Activated naive CD4-positive, alpha-beta T cell treated with anti-CD3 and anti-CD28 coated beads for 36 hours (primary cell): ENCODE data around the gene SGK1. TPM values are rescaled to one million over a fixed set of nuclear protein-coding genes. Genes with fewer than 3 reads are reported as not detected.
"Not testable (repeated sequence)": the region's sequence is repeated elsewhere in the genome, so short reads cannot be mapped to it uniquely, and the experiment has no call there.

Source experiments
- CTCF ChIA-PET: fragments of 350-600 bp; sonication (Branson Sonifier 250); formaldehyde crosslinking; loops from one replicate; lab custom pipeline; 2021; ENCODE audit warnings: antibody characterized with exemption; lab: Charles Lee
- DNase-seq: peaks from one replicate; pipeline ENCODE4 v3.0.0-alpha.2; 2020
- H3K27ac Mint-ChIP-seq: one replicate; pipeline ENCODE4 v1.8.0; 2021; ENCODE audit warnings: mild to moderate bottlenecking, mixed read lengths
- H3K27me3 Mint-ChIP-seq: one replicate; pipeline ENCODE4 v1.8.0; 2021; ENCODE audit warnings: low read depth, mixed read lengths
- H3K36me3 Mint-ChIP-seq: one replicate; pipeline ENCODE4 v1.8.0; 2021; ENCODE audit warnings: low read depth, mixed read lengths
- H3K4me1 Mint-ChIP-seq: one replicate; pipeline ENCODE4 v1.8.0; 2021; ENCODE audit warnings: low read depth, mixed read lengths
- H3K4me3 Mint-ChIP-seq: one replicate; pipeline ENCODE4 v1.8.0; 2021; ENCODE audit warnings: mild to moderate bottlenecking, moderate library complexity, mixed read lengths
- H3K9me3 Mint-ChIP-seq: one replicate; pipeline ENCODE4 v1.8.0; 2021; ENCODE audit warnings: mixed read lengths
- intact Hi-C: fragments of 100-400 bp; cut with micrococcal nuclease; formaldehyde crosslinking; loops from one replicate; pipeline ENCODE4 v1.15.1; 2023
- total RNA-seq, 2 experiments: library from RNA; stranded (reverse); gene quantifications; one replicate each; pipeline ENCODE4 v1.2.3, GENCODE V29; 2021

SGK1 gene
- total RNA-seq, 2 experiments from 2014 or later: 202 to 208 TPM

- no peak overlapping the region for H3K4me3 Mint-ChIP-seq
- H3K36me3 Mint-ChIP-seq: no peaks in the 10 kb centered on the region
- no peaks in the 10 kb centered on the region for H3K9me3 Mint-ChIP-seq
- CTCF ChIA-PET: interaction anchor here (0.6 kb wide), 1 partner anchor 881 kb away, joined by 4 read pairs; no protein-coding TSS in a partner anchor
- H3K27me3 Mint-ChIP-seq: no peaks in the 10 kb centered on the region
- intact Hi-C loops: no loop called here
- peaks cover 19% of the 10 kb centered on the region for H3K4me1 Mint-ChIP-seq
- no peak for DNase-seq
- H3K27ac Mint-ChIP-seq: no peak overlapping the region
Measured at GRCh38 chr6:134346932-134347545, 29.1 kb upstream of the SGK1 start.

GRCh38 chr6:134345789-134346188 is 27.9 kb upstream of the SGK1 start:
- no peak for DNase-seq
- CTCF ChIA-PET: interaction anchor here (1.3 kb wide), 1 partner anchor 295 kb away, joined by 3 read pairs; no protein-coding TSS in a partner anchor
- H3K4me1 Mint-ChIP-seq: peaks cover 10% of the 10 kb centered on the region
- no peaks in the 10 kb centered on the region for H3K27me3 Mint-ChIP-seq
- intact Hi-C loops: no loop called here
- H3K36me3 Mint-ChIP-seq: no peaks in the 10 kb centered on the region
- no peaks in the 10 kb centered on the region for H3K9me3 Mint-ChIP-seq
- H3K27ac Mint-ChIP-seq: no peak overlapping the region
- no peak overlapping the region for H3K4me3 Mint-ChIP-seq

- Mint-ChIP-seq H3K27me3 (no peaks in the 10 kb centered on the region), H3K36me3 (no peaks in the 10 kb centered on the region), H3K4me1 (peaks cover 14% of the 10 kb centered on the region), H3K4me3 (no peak overlapping the region), H3K9me3 (no peaks in the 10 kb centered on the region), H3K27ac (no peak overlapping the region)
- no peak for DNase-seq
- CTCF ChIA-PET: no interaction called here
- intact Hi-C loops: no loop called here
Measured at GRCh38 chr6:134343066-134343465, 25.2 kb upstream of the SGK1 start.

- Mint-ChIP-seq H3K36me3 (no peaks in the 10 kb centered on the region), H3K4me3 (no peak overlapping the region), H3K9me3 (no peaks in the 10 kb centered on the region), H3K4me1 (peaks cover 15% of the 10 kb centered on the region), H3K27me3 (no peaks in the 10 kb centered on the region), H3K27ac (no peak overlapping the region)
- DNase-seq: no peak
- intact Hi-C loops: no loop called here
- CTCF ChIA-PET: no interaction called here
Measured at GRCh38 chr6:134341999-134342567, 24.2 kb upstream of the SGK1 start.

GRCh38 chr6:134340179-134340975 is 22.5 kb upstream of the SGK1 start:
- H3K27me3 Mint-ChIP-seq: no peaks in the 10 kb centered on the region
- DNase-seq: no peak
- H3K36me3 Mint-ChIP-seq: no peaks in the 10 kb centered on the region
- intact Hi-C loops: no loop called here
- CTCF ChIA-PET: interaction anchor here (0.6 to 1.3 kb wide), 4 partner anchors 12 to 378 kb away, joined by 3 to 4 read pairs (median 4); no protein-coding TSS in a partner anchor
- no peak overlapping the region for H3K27ac Mint-ChIP-seq
- H3K9me3 Mint-ChIP-seq: no peaks in the 10 kb centered on the region
- H3K4me1 Mint-ChIP-seq: peaks cover 6% of the 10 kb centered on the region
- H3K4me3 Mint-ChIP-seq: no peak overlapping the region

GRCh38 chr6:134339216-134339615 is 21.3 kb upstream of the SGK1 start:
- no peak overlapping the region for H3K27ac Mint-ChIP-seq
- H3K4me3 Mint-ChIP-seq: no peak overlapping the region
- peaks cover 6% of the 10 kb centered on the region for H3K4me1 Mint-ChIP-seq
- CTCF ChIA-PET: no interaction called here
- intact Hi-C loops: no loop called here
- no peaks in the 10 kb centered on the region for H3K27me3 Mint-ChIP-seq
- no peak for DNase-seq
- no peaks in the 10 kb centered on the region for H3K36me3 Mint-ChIP-seq
- no peaks in the 10 kb centered on the region for H3K9me3 Mint-ChIP-seq

GRCh38 chr6:134331256-134331655 is 13.3 kb upstream of the SGK1 start:
- CTCF ChIA-PET: no interaction called here
- no peak for DNase-seq
- H3K4me3 Mint-ChIP-seq: no peak overlapping the region
- no peak overlapping the region for H3K27ac Mint-ChIP-seq
- no peaks in the 10 kb centered on the region for H3K36me3 Mint-ChIP-seq
- no peaks in the 10 kb centered on the region for H3K4me1 Mint-ChIP-seq
- H3K9me3 Mint-ChIP-seq: peaks cover under 1% of the 10 kb centered on the region
- no peaks in the 10 kb centered on the region for H3K27me3 Mint-ChIP-seq
- intact Hi-C loops: no loop called here

- no peaks in the 10 kb centered on the region for H3K27me3 Mint-ChIP-seq
- H3K27ac Mint-ChIP-seq: no peak overlapping the region
- CTCF ChIA-PET: no interaction called here
- no peaks in the 10 kb centered on the region for H3K4me1 Mint-ChIP-seq
- intact Hi-C loops: no loop called here
- no peak overlapping the region for H3K4me3 Mint-ChIP-seq
- peaks cover 5% of the 10 kb centered on the region for H3K9me3 Mint-ChIP-seq
- H3K36me3 Mint-ChIP-seq: no peaks in the 10 kb centered on the region
- DNase-seq: no peak
Measured at GRCh38 chr6:134330555-134330954, 12.6 kb upstream of the SGK1 start.

- H3K27me3 Mint-ChIP-seq: no peaks in the 10 kb centered on the region
- intact Hi-C loops: no loop called here
- CTCF ChIA-PET: interaction anchor here (2.2 kb wide), 1 partner anchor 11 kb away, joined by 9 read pairs; the partner anchor contains the start of gene SGK1
- peaks cover 2% of the 10 kb centered on the region for H3K4me1 Mint-ChIP-seq
- no peaks in the 10 kb centered on the region for H3K36me3 Mint-ChIP-seq
- no peak for DNase-seq
- no peak overlapping the region for H3K27ac Mint-ChIP-seq
- H3K4me3 Mint-ChIP-seq: no peak overlapping the region
- H3K9me3 Mint-ChIP-seq: peaks cover 7% of the 10 kb centered on the region
Measured at GRCh38 chr6:134328792-134329191, 10.9 kb upstream of the SGK1 start.

GRCh38 chr6:134328138-134328537 is 10.2 kb upstream of the SGK1 start:
- no peak for DNase-seq
- Mint-ChIP-seq H3K4me3 (no peak overlapping the region), H3K27me3 (no peaks in the 10 kb centered on the region), H3K27ac (no peak overlapping the region), H3K36me3 (no peaks in the 10 kb centered on the region), H3K9me3 (peaks cover 7% of the 10 kb centered on the region), H3K4me1 (peaks cover 5% of the 10 kb centered on the region)
- intact Hi-C loops: no loop called here
- CTCF ChIA-PET: interaction anchor here (0.7 to 2.2 kb wide), 3 partner anchors 10 to 147 kb away, joined by 3 to 9 read pairs (median 4); partner anchors contain the start of gene SGK1

GRCh38 chr6:134326192-134326591 is 8.3 kb upstream of the SGK1 start:
- H3K27me3 Mint-ChIP-seq, H3K36me3 Mint-ChIP-seq, H3K4me1 Mint-ChIP-seq, CTCF ChIA-PET, H3K4me3 Mint-ChIP-seq, H3K27ac Mint-ChIP-seq, H3K9me3 Mint-ChIP-seq, DNase-seq, intact Hi-C loops: not testable (repeated sequence)

- CTCF ChIA-PET: interaction anchor here (0.6 to 0.9 kb wide), 2 partner anchors 186 to 616 kb away, joined by 3 read pairs; no protein-coding TSS in a partner anchor
- Mint-ChIP-seq H3K27me3 (peaks cover 1% of the 10 kb centered on the region), H3K4me1 (peaks cover 5% of the 10 kb centered on the region), H3K36me3 (peaks cover 2% of the 10 kb centered on the region), H3K9me3 (peaks cover 11% of the 10 kb centered on the region), H3K4me3 (no peak overlapping the region), H3K27ac (no peak overlapping the region)
- intact Hi-C loops: no loop called here
- DNase-seq: no peak
Measured at GRCh38 chr6:134324766-134325165, 6.9 kb upstream of the SGK1 start.
